Measurements from ENCODE around the gene NR6A1. TPM values are rescaled to one million over a fixed set of nuclear protein-coding genes. Genes with fewer than 3 reads are reported as not detected.

The NR6A1 gene
- total and polyA plus RNA-seq, 2 experiments from 2014 or later, result 44.2 to 139 TPM

GRCh38 chr9:124605258-124605657 lies 165.9 kb downstream of the NR6A1 start:
- no peak for TF ChIP-seq NANOG (IDR thresholded peaks at IDR 0.05; ENCODE audit: borderline replicate concordance)
- no peak for TF ChIP-seq ETS1 (IDR thresholded peaks at IDR 0.05)
- TF ChIP-seq STAT1 (IDR thresholded peaks at IDR 0.05; ENCODE audit: unreplicated experiment), result no peak
- no peak for TF ChIP-seq CREB1 (CRISPR knock-in tag; IDR thresholded peaks at IDR 0.05; ENCODE audit: low read depth)
- no peak for TF ChIP-seq EZH2 (IDR thresholded peaks at IDR 0.05; ENCODE audit: low read depth, unreplicated experiment)
- no peak for TF ChIP-seq POLR2AphosphoS5 (IDR thresholded peaks at IDR 0.05; ENCODE audit: low read depth)
- TF ChIP-seq JUNB (IDR thresholded peaks at IDR 0.05; ENCODE audit: unreplicated experiment), result no peak
- no peak for TF ChIP-seq REST (IDR thresholded peaks at IDR 0.05; ENCODE audit: unreplicated experiment)
- TF ChIP-seq ZNF462 (CRISPR knock-in tag; IDR thresholded peaks at IDR 0.05), result no peak
- no peak for TF ChIP-seq ZNF331 (CRISPR knock-in tag; IDR thresholded peaks at IDR 0.05; ENCODE audit: low read depth)
- no peak for TF ChIP-seq ZNF114 (CRISPR knock-in tag; IDR thresholded peaks at IDR 0.05)
- no peak for TF ChIP-seq CTCF (conservative IDR thresholded peaks at IDR 0.05; ENCODE audit: low read depth in 2 of 2)
- no peak for TF ChIP-seq EZH2phosphoT487 (IDR thresholded peaks at IDR 0.05; ENCODE audit: unreplicated experiment)
- Histone ChIP-seq H3K27ac (ENCODE audit: low read depth) (no peak overlapping the region), H3K4me2 (no peak overlapping the region), H3K9me2 (ENCODE audit: insufficient read depth) (no peaks in the 10 kb centered on the region), H3K79me2 (replicated peaks; ENCODE audit: insufficient read depth) (no peaks in the 10 kb centered on the region; the same call in 1 of the 2 replicates), H3F3A (replicated peaks; ENCODE audit: low read depth) (no peaks in the 10 kb centered on the region), H2AFZ (no peak overlapping the region), H4K20me1 (replicated peaks; ENCODE audit: insufficient read depth) (no peaks in the 10 kb centered on the region), H3K27me3 (ENCODE audit: insufficient read depth) (no peaks in the 10 kb centered on the region), H3K4me1 (ENCODE audit: insufficient read depth) (peaks cover 7% of the 10 kb centered on the region; the same call in 1 of the 2 replicates), H3K36me3 (ENCODE audit: insufficient read depth) (no peaks in the 10 kb centered on the region), H3K4me3 (no peak overlapping the region)
- H3K36me3 Mint-ChIP-seq (ENCODE audit: low read depth), result peaks cover 8% of the 10 kb centered on the region; the same call in 2 of the 3 replicates
- H3K4me3 Mint-ChIP-seq, result no peak overlapping the region
- no peaks in the 10 kb centered on the region for H3K9me3 Mint-ChIP-seq
- DNase-seq (ENCODE audit: low spot score) (no peak), ATAC-seq (no peak)
- H3K27ac Mint-ChIP-seq, result peak overlapping the region; percentile 43
- H3K4me1 Mint-ChIP-seq, result peaks cover 33% of the 10 kb centered on the region
- H3K27me3 Mint-ChIP-seq (ENCODE audit: insufficient read depth, low read depth, poor library complexity), result peaks cover 6% of the 10 kb centered on the region
